Globus pallidus (tissue), 1 donor: Measurements from ENCODE around the gene MOCS2.
"Not testable (repeated sequence)": the region's sequence is repeated elsewhere in the genome, so short reads cannot be mapped to it uniquely, and the experiment has no call there.

Experiments
- DNase-seq: peaks from one replicate; pipeline ENCODE4 v3.0.0-alpha.2; 2015; ENCODE audit warnings: low spot score

Gene MOCS2

GRCh38 chr5:53109443-53110127, at the start of gene MOCS2:
Gene MOCS2 (minus strand): TSS chr5:53109757. CDS start chr5:53107174, 2,583 bp downstream.
- DNase-seq: peak; percentile 89

- no peak for DNase-seq
Measured at GRCh38 chr5:53151713-53152458, 42.3 kb upstream of the MOCS2 start.

GRCh38 chr5:53133020-53133419, 23.5 kb upstream of the MOCS2 start:
- DNase-seq: no peak

- DNase-seq: no peak
Measured at GRCh38 chr5:53130266-53130665, 20.7 kb upstream of the MOCS2 start.

GRCh38 chr5:53128481-53128880, 18.9 kb upstream of the MOCS2 start:
- no peak for DNase-seq

- DNase-seq: no peak
Measured at GRCh38 chr5:53127107-53127506, 17.6 kb upstream of the MOCS2 start.

- DNase-seq: no peak
Measured at GRCh38 chr5:53126521-53126920, 17.0 kb upstream of the MOCS2 start.

- no peak for DNase-seq
Measured at GRCh38 chr5:53123702-53124101, 14.1 kb upstream of the MOCS2 start.

- DNase-seq: no peak
Measured at GRCh38 chr5:53120165-53120564, 10.6 kb upstream of the MOCS2 start.

GRCh38 chr5:53118879-53119278, 9.3 kb upstream of the MOCS2 start:
- DNase-seq: no peak

- DNase-seq: no peak
Measured at GRCh38 chr5:53116597-53116996, 7.0 kb upstream of the MOCS2 start.

GRCh38 chr5:53114988-53115387, 5.4 kb upstream of the MOCS2 start:
- DNase-seq: no peak

- no peak for DNase-seq
Measured at GRCh38 chr5:53113947-53114346, 4.4 kb upstream of the MOCS2 start.

- no peak for DNase-seq
Measured at GRCh38 chr5:53112909-53113308, 3.4 kb upstream of the MOCS2 start.

GRCh38 chr5:53112307-53112706, 2.8 kb upstream of the MOCS2 start:
- DNase-seq: not testable (repeated sequence)

- DNase-seq: no peak
Measured at GRCh38 chr5:53111139-53111538, 1.6 kb upstream of the MOCS2 start.

- DNase-seq: no peak
Measured at GRCh38 chr5:53110156-53110555, 599 bp upstream of the MOCS2 start.

- peak; percentile 35 for DNase-seq
Measured at GRCh38 chr5:53109056-53109442, 508 bp downstream of the MOCS2 start.

- no peak for DNase-seq
Measured at GRCh38 chr5:53105611-53106300, 3.8 kb downstream of the MOCS2 start.

GRCh38 chr5:53100606-53101005, 9.0 kb downstream of the MOCS2 start:
- DNase-seq: no peak

GRCh38 chr5:53099546-53099945, 10.0 kb downstream of the MOCS2 start:
- no peak for DNase-seq

GRCh38 chr5:53095931-53096525, 13.5 kb downstream of the MOCS2 start:
- DNase-seq: peak; percentile 67

GRCh38 chr5:53095217-53095616, 14.3 kb downstream of the MOCS2 start:
- no peak for DNase-seq
